GM21367 (cell line): ENCODE measurements around the gene COA3.

Experiments used
- ATAC-seq: cut with Tn5 transposase; IDR thresholded peaks from one replicate; pipeline ENCODE4 v1.9.1; 2021; ENCODE audit not compliant: unreplicated experiment

COA3 gene

DNA sequence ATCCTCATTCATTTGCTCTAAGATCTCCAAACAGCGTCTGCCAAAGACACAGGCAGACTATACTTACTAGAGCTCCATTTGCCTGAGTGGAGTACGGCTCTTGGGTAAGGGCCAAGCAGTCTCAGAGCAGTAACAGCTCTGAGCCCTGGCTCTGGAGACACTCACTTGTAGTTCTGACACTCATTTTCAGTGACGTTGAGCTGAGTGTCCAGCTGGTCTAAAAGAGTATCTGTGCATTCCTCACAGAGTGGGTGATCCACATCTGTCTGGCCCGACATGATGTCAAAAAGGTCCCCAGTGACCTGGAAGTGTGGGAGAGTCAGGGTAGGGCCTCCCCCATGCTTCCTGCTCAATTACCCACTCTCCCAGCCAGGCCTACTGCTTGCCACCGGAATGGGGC, 19.9 kb upstream of the COA3 start:
- ATAC-seq, result no peak

- no peak for ATAC-seq
These were observed 19.4 kb upstream of the COA3 start for GRCh38 chr17:42817866-42818265.

GRCh38 chr17:42814633-42815399, 16.3 kb upstream of the COA3 start:
- ATAC-seq, result no peak

GRCh38 chr17:42809250-42809649, 10.7 kb upstream of the COA3 start:
- no peak for ATAC-seq

DNA sequence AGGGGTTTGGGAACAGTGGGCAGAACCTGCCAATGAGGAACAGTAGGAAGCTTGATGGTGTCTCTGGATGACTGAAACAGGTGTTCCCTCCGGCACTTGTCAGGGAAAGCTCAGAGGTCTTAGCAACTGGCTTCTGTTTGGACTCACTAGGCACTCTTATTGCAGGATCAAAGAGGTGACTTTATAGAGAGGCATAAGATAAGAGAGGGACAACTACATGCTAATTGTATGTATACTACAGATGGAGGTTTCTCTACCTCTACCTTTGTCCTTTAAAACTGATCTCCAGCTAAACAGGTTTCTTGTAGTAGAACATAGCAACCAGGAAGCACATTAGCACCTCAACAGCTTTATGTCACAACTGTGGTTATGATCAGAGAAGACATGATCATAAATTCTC, 7.7 kb upstream of the COA3 start:
- ATAC-seq, result no peak

GRCh38 chr17:42804918-42805367, 6.4 kb upstream of the COA3 start:
- ATAC-seq, result no peak

DNA sequence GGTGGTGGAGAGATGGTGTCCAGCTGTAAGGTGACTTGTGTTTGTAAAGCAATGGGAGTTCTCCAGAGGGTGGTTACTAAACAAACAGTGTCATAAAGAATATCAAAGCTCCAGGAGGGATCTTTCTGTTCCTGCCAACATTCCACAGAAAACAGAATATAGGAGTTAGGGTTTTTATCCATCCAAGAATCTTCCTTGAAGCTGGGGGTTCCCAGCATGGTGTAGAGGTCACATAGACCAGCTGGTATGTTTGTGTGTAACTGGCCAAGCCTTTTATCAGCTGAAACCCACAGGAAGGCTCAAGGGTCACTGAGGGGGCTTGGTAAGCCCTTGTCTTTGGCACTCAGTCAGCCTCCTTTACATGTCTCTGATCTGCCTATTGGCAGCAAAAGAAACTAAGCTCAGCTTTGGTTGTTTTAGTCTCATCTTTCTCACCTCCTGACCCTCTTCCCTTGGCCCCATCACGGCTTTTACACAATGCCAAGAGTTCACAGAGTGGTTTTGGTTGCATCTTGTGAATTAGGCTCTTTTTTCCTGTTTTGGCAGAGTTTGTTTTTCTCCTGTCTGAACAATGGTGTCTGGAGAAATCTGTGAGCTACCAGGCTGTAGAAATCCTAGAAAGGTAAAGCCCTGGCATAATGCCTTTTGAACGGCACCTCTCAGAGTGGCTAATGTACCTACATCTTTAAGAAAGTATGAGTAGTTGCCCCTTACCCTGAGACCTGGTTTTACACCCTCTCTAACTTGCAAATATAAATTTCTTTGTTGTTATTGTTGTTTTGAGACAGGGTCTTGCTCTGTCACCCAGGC, 4.8 kb upstream of the COA3 start:
- ATAC-seq, result no peak

- ATAC-seq, result no peak
These were observed 507 bp downstream of the COA3 start for GRCh38 chr17:42798011-42798382.

GRCh38 chr17:42797067-42798007, 1.2 kb downstream of the COA3 start:
- no peak for ATAC-seq

- no peak for ATAC-seq
These were observed 2.3 kb downstream of the COA3 start for GRCh38 chr17:42796066-42796758.

DNA sequence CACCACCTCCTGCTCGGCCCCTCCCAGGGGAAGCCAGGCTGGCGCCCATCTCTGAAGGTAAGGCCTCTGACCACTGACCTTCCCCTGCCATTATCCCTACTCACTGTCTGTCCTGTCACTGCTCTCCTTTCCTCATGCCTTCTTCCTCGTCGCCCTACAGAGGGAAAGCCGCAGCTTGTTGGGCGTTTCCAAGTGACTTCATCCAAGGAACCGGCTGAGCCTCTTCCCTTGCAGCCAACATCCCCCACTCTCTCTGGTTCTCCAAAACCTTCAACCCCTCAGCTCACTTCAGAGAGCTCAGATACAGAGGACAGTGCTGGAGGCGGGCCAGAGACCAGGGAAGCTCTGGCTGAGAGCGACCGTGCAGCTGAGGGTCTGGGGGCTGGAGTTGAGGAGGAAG, 3.0 kb downstream of the COA3 start:
- no peak for ATAC-seq

DNA sequence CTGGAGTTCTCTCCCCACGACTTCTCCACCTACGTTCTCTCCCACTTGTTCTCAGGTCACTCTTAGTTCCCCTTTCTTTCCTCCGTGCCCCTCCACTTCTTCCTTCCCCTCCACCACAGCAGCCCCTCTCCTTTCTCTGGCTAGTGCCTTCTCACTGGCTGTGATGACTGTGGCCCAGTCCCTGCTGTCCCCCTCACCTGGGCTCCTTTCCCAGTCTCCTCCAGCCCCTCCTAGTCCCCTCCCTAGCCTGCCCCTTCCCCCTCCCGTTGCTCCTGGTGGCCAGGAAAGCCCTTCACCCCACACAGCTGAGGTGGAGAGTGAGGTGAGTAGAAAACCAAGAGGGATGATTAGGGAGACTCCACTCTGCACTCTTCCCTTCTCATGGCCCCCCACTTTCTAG, 3.4 kb downstream of the COA3 start:
- ATAC-seq, result no peak

DNA sequence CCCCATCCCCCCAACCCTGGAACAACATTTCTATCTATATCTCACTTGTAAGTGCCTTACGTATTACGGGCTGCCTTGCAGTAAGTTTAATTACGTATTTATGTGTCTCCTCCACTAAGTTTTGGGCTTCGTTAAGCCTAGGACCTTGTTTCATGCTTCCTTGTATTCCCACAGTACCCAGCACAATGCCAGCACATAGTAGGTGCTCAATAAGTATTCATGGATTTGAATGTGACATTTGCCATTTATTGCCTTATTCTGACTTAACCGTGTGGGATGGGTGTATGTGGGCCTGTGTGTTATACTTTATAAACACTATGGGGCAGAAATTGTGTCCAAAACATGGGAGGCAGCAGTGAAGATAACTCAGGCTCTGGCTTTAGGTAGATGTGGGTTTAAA, 6.0 kb downstream of the COA3 start:
- no peak for ATAC-seq

DNA sequence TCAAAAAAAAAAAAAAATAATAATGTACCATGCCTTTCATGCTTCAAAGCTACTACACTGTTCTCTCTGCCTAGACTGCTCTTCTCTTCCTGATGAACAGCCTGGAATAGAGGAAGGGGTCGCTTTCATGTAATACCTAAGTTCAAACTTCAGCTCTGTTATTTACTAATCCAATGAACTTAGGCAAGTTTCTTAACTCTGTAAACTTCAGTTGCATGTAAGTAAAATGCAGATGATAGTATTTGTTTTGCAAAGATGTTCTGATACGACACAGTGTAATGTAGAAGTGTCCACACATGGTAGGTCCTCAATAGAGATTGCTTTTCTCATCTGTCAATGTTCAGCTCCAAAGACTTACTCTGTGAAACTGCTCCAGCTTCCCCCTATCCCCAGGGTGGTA, 6.6 kb downstream of the COA3 start:
- ATAC-seq, result no peak

GRCh38 chr17:42787266-42787665, 11.2 kb downstream of the COA3 start:
- ATAC-seq, result no peak

- ATAC-seq, result no peak
These were observed 13.5 kb downstream of the COA3 start for GRCh38 chr17:42784811-42785592.

DNA sequence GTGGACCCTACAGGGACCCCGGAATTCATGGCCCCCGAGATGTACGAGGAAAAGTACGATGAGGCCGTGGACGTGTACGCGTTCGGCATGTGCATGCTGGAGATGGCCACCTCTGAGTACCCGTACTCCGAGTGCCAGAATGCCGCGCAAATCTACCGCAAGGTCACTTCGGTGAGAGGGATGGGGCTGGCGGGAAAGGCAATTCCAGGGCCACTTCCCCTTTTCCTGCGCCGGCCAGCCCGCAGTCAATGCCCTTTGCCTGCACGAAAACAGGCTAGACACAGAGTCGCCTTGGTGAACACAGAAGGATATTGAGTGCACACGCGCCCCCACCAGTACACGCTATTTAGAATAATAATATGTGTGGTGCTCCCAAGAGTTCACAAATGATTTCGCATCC, 14.1 kb downstream of the COA3 start:
- no peak for ATAC-seq

DNA sequence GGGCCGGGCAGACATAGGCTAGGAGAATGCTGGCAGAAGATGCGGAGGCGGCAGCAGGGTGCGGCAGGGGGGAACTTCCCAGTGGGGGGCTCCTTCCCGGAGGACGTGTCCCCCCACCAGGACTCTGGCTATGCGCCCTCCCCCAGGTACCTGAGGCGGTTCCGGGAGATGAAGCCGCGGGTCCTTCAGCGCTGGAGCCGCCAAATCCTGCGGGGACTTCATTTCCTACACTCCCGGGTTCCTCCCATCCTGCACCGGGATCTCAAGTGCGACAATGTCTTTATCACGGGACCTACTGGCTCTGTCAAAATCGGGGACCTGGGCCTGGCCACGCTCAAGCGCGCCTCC, 14.7 kb downstream of the COA3 start:
- ATAC-seq, result no peak

DNA sequence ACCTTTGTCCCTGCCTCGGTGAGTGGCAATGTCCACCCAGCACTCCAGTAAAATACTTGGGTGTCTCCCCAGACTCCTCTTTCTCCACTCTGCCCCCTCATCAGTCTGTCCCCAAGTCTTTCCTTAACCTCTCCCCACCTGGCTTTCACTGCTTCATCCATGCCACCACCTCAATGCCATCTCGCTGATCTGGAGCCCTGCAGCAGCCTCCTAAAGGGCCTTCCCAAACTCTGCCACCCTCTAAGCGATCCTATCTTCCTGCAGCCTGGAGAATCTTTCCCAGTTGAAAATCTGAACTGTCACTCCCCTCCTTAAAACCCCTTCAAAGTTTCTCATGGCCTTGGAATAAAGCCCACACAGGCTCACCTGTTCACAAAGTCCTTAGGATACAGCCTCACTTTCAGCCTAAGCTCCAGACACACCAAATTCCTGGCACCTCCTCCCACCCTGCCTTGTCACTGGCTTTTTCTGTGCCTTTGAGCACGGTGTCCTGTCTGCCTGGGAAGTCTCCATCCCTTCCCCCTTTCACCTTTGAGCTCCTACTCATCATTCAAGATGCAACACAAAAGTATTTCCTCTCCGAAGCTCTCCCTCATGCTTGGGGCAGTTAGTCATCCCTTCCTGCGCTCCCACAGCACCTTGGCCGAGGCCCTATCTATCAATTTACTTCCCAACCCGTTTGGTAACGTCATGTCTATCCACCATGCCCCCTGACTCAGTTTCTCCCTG, 15.3 kb downstream of the COA3 start:
- no peak for ATAC-seq
